ENCODE data around the gene RRBP1.

Gene RRBP1

GRCh38 chr20:17627101-17627955 is 54.7 kb downstream of the RRBP1 start:
- peaks cover 15% of the 10 kb centered on the region for H3K4me1 ChIP-seq (ENCODE audit: low read length)
- peaks cover 3% of the 10 kb centered on the region for H3K36me3 ChIP-seq (replicated peaks; ENCODE audit: low read depth, low read length)
- H3K27me3 ChIP-seq (ENCODE audit: low read depth, low read length), result no peaks in the 10 kb centered on the region
- no peaks in the 10 kb centered on the region for H3K9me3 ChIP-seq (ENCODE audit: insufficient read depth, low read length)
- H3K4me3 ChIP-seq (ENCODE audit: low read length), result no peak overlapping the region
- TF ChIP-seq EZH2phosphoT487 (IDR thresholded peaks at IDR 0.05; ENCODE audit: low read depth), result no peak
- TF ChIP-seq, protein P1, sequence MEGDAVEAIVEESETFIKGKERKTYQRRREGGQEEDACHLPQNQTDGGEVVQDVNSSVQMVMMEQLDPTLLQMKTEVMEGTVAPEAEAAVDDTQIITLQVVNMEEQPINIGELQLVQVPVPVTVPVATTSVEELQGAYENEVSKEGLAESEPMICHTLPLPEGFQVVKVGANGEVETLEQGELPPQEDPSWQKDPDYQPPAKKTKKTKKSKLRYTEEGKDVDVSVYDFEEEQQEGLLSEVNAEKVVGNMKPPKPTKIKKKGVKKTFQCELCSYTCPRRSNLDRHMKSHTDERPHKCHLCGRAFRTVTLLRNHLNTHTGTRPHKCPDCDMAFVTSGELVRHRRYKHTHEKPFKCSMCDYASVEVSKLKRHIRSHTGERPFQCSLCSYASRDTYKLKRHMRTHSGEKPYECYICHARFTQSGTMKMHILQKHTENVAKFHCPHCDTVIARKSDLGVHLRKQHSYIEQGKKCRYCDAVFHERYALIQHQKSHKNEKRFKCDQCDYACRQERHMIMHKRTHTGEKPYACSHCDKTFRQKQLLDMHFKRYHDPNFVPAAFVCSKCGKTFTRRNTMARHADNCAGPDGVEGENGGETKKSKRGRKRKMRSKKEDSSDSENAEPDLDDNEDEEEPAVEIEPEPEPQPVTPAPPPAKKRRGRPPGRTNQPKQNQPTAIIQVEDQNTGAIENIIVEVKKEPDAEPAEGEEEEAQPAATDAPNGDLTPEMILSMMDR (IDR thresholded peaks at IDR 0.05; ENCODE audit: low read depth, low read length), result no peak
- no peak overlapping the region for H3K9ac ChIP-seq (ENCODE audit: low read length)
- H3K79me2 ChIP-seq (ENCODE audit: low read length), result no peaks in the 10 kb centered on the region
- H4K20me1 ChIP-seq (ENCODE audit: insufficient read depth, low read length), result peaks cover 16% of the 10 kb centered on the region
- H3K4me2 ChIP-seq (ENCODE audit: low read length), result no peak overlapping the region
- H2AFZ ChIP-seq (ENCODE audit: low read depth, low read length), result no peak overlapping the region
- no peak overlapping the region for H3K27ac ChIP-seq (ENCODE audit: low read length)

- no peaks in the 10 kb centered on the region for H3K27me3 ChIP-seq (ENCODE audit: low read depth, low read length)
- peaks cover 18% of the 10 kb centered on the region for H4K20me1 ChIP-seq (ENCODE audit: insufficient read depth, low read length)
- no peak overlapping the region for H3K4me3 ChIP-seq (ENCODE audit: low read length)
- no peak overlapping the region for H3K9ac ChIP-seq (ENCODE audit: low read length)
- H3K9me3 ChIP-seq (ENCODE audit: insufficient read depth, low read length), result no peaks in the 10 kb centered on the region
- no peaks in the 10 kb centered on the region for H3K79me2 ChIP-seq (ENCODE audit: low read length)
- no peak overlapping the region for H2AFZ ChIP-seq (ENCODE audit: low read depth, low read length)
- TF ChIP-seq EZH2phosphoT487 (IDR thresholded peaks at IDR 0.05; ENCODE audit: low read depth), result no peak
- TF ChIP-seq, protein P1 (IDR thresholded peaks at IDR 0.05; ENCODE audit: low read depth, low read length), result no peak
- no peak overlapping the region for H3K4me2 ChIP-seq (ENCODE audit: low read length)
- H3K27ac ChIP-seq (ENCODE audit: low read length), result no peak overlapping the region
- H3K36me3 ChIP-seq (replicated peaks; ENCODE audit: low read depth, low read length), result peaks cover 3% of the 10 kb centered on the region
- peaks cover 13% of the 10 kb centered on the region for H3K4me1 ChIP-seq (ENCODE audit: low read length)
Measured at GRCh38 chr20:17626217-17627007, 55.6 kb downstream of the RRBP1 start.

DNA sequence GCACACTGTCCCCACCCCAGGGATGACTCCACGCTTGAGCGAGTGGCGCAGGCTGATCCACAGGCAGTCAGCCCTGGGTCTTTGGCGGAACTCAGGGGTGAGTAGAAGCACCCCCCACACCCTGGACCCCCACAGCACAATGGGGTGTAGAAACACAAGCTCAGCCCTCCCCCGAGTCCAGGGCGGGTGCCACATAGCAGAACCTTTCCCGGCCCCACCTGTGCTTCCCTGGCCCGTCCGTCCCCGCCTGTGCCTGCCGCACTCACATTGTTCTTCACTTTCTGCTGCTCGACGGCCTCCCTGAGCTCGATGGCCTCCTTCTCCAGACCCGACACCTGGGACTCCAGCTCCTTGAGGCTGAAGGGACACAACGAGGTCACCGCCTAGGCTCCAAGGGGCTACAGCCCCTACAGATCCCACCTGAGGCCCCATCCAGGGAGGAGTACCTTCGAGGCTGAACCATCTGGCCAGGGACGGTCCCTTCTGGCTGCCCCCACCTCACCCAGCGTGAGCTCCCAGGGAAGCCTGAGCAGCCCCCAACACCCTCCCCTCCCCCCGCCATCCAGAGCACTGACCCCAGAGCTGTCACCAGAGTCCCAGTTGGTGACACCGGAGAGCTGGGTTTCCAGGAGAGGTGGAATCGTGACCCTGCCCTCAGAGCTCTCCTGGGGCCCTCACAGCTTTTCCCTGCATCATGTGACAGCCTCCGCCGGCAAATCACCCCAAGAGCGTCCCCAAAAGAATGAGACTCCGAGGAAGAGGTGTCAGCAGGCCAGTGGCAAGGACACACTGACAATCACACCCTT is 56.6 kb downstream of the RRBP1 start:
- no peaks in the 10 kb centered on the region for H3K27me3 ChIP-seq (ENCODE audit: low read depth, low read length)

More for the DNA sequence above, 56.6 kb downstream of the RRBP1 start:
- no peaks in the 10 kb centered on the region for H3K79me2 ChIP-seq (ENCODE audit: low read length)
- TF ChIP-seq, protein P1 (IDR thresholded peaks at IDR 0.05; ENCODE audit: low read depth, low read length), result no peak
- no peak for TF ChIP-seq EZH2phosphoT487 (IDR thresholded peaks at IDR 0.05; ENCODE audit: low read depth)
- no peak overlapping the region for H2AFZ ChIP-seq (ENCODE audit: low read depth, low read length)
- H3K4me2 ChIP-seq (ENCODE audit: low read length), result no peak overlapping the region
- H4K20me1 ChIP-seq (ENCODE audit: insufficient read depth, low read length), result peaks cover 15% of the 10 kb centered on the region
- H3K36me3 ChIP-seq (replicated peaks; ENCODE audit: low read depth, low read length), result peaks cover under 1% of the 10 kb centered on the region
- no peak overlapping the region for H3K27ac ChIP-seq (ENCODE audit: low read length)
- H3K4me1 ChIP-seq (ENCODE audit: low read length), result peaks cover 4% of the 10 kb centered on the region
- no peaks in the 10 kb centered on the region for H3K9me3 ChIP-seq (ENCODE audit: insufficient read depth, low read length)
- no peak overlapping the region for H3K4me3 ChIP-seq (ENCODE audit: low read length)
- H3K9ac ChIP-seq (ENCODE audit: low read length), result no peak overlapping the region

Data from OCI-LY3 (cell line).